Choroid plexus epithelial cell (primary cell): ENCODE measurements around the gene DDN.
A peak's percentile ranks its signal among the peaks of the same experiment; 100 is the strongest.

Experiments used
- DNase-seq: peaks from one replicate; pipeline ENCODE4 v3.0.0-alpha.2; 2010; ENCODE audit warnings: low read depth
- H3K4me3 ChIP-seq: 2 replicates; pipeline ENCODE4 v1.5.1; 2011; ENCODE audit warnings: low read depth, mild to moderate bottlenecking, control low read depth, low read length, moderate library complexity
- TF ChIP-seq, protein P1 (sequence below): conservative IDR thresholded peaks from 2 replicates; pipeline ENCODE4 v1.5.1; 2011; ENCODE audit warnings: low read depth, mild to moderate bottlenecking, control low read depth, inconsistent platforms, low read length, moderate library complexity

DDN gene

DNA sequence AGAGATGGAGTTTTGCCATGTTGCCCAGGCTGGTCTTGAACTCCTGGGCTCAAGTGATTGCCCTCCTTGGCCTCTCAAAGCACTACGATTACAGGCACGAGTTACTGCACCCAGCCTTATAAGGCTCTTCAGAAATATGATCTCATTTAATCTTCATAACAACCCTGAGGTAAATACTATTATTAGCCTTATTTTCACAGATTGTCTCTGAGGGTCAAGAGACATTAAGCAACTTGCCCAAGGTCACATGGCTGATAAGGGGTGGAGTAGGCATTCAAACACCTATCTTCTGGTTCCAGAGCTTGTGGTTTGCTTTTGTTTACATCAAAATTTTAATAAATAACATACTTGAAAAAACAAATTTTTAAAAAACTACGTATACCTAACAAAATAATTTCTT is 14.3 kb upstream of the DDN start:
- TF ChIP-seq, protein P1, sequence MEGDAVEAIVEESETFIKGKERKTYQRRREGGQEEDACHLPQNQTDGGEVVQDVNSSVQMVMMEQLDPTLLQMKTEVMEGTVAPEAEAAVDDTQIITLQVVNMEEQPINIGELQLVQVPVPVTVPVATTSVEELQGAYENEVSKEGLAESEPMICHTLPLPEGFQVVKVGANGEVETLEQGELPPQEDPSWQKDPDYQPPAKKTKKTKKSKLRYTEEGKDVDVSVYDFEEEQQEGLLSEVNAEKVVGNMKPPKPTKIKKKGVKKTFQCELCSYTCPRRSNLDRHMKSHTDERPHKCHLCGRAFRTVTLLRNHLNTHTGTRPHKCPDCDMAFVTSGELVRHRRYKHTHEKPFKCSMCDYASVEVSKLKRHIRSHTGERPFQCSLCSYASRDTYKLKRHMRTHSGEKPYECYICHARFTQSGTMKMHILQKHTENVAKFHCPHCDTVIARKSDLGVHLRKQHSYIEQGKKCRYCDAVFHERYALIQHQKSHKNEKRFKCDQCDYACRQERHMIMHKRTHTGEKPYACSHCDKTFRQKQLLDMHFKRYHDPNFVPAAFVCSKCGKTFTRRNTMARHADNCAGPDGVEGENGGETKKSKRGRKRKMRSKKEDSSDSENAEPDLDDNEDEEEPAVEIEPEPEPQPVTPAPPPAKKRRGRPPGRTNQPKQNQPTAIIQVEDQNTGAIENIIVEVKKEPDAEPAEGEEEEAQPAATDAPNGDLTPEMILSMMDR: no peak
- no peak overlapping the region for H3K4me3 ChIP-seq
- DNase-seq: peak; percentile 22

DNA sequence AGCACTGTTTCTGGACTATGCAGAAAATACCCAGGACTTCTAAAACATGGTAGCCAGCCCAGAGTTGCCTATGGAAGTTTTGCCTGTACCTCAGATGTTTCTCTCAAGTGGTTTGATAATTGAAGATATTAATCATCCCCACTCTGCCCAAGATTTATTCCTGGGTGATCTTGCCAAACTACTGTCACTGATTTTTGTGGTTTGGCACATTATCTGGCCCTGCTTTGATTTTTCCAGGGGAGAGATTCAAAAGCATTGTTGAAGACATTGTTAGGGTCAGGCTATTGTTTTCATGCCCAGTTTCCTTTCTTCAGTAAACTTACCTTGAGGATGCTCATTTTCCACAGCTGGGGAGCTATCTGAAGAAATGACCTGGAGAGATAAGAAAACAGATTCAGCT is 13.6 kb upstream of the DDN start:
- no peak for DNase-seq
- H3K4me3 ChIP-seq: no peak overlapping the region
- TF ChIP-seq, protein P1: no peak

DNA sequence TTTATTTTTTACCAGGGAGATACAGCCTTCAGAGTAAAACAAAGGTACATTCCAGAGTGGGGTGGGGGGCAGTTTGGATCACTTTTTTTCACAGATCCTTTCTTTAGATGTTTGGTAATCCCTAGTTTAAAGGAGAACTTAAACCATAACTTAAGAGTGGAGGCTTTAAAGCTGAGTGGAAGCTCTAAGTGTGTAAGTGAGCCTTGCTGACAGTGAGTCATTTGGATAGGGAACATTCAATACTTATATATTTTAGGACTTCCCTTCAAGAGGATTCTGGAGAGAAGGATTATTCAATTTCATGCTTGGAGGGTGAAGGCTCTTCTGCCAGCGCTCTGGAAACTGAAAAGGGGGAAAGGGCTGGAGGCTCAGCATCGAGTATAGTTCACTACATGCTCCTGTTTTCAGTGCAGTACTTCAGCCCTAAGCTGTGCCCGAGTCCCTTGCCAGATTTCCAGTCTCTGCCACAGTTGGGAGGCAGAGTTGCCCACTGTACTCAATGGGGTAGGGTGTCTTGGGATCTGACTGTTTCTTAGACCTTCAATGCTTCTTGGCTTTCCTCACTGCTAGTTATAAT is 11.0 kb upstream of the DDN start:
- no peak for DNase-seq
- TF ChIP-seq, protein P1: no peak
- no peak overlapping the region for H3K4me3 ChIP-seq

DNA sequence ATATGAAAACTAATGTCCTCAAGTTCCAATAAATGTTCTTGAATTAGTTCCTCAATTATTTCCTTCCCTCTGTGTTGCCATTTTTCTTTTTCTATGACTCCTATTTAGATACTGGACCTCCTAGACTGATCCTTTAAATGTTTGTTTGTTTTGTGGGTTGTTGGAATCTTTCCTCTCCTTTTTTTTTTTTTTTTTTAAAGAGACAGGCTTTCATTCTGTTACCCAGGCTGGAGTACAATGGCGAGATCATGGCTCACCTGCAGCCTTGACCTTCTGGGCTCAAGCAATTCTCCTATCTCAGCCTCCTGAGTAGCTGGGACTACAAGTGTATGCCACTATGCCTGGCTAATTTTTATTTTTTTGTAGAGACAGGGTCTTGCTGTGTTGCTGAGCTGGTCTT is 9.8 kb upstream of the DDN start:
- no peak overlapping the region for H3K4me3 ChIP-seq
- no peak for DNase-seq
- TF ChIP-seq, protein P1: no peak

DNA sequence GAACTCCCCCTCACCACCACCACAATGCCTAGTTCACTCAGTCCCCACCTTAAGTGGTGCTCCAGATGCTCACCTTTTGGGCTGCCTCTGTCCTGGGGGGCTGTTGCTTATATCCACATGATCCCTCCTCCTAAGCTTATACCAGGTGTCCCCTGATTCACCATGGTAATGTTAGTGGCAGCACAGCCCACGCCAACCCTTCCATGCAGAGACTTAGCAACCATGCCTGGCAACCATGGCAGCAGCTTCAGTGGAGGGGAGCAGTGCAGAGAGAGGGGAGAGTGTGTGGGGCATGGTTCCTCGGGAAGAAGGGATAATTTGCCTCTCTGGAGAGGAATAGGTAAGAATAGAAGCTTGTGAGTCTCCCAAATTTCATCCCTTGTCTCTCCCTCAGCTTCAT is 1.2 kb upstream of the DDN start:
- H3K4me3 ChIP-seq: no peak overlapping the region
- TF ChIP-seq, protein P1: no peak
- DNase-seq: no peak

DNA sequence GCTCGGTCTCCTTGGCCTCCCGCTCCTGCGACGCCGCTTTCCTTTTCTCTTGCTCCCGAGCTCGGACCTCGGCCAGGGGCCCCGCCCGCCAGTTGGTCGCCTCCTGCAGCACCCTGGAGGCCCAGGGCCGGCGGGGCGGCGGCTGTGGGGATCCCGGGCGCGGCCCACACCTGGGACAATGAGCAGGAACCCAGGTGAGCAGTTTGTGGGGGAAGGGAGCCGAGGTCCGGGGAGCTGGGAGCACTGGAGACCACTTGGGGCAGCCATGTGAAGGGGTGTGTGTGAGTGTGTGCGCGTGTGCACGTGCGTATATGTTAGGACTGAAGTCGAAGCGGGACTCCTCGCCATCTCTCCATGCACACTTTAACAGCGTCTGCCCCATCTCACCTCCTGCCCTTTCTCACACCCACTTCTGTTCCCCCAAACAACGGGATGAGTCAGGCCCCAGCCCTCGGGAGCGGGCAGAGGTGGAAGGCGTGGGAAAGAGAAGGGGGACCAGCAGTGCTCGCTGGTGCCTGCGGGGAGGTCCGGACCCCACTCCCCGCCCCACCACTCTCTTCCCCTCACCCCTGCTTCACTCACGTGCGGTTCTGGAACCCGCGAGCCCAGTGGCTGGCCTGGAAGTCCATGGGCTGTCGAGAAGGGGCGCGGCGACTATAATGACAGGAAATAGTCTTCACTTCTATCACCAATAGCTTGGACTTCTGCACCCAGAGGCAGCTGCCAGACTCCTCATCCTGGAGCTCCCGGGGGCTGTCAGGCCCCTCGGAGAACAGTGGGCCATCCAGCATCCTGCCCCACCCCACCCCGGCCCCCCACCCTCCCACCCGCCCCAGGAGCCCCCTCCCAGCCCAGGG is 450 bp downstream of the DDN start:
- TF ChIP-seq, protein P1: no peak
- no peak for DNase-seq
- H3K4me3 ChIP-seq: peak overlapping the region; percentile 42
